Motor neuron (in vitro differentiated cells): Measurements from ENCODE around the gene SMC3. TPM values are rescaled to one million over a fixed set of nuclear protein-coding genes. Genes with fewer than 3 reads are reported as not detected.

ENCODE experiments used
- ATAC-seq, 8 experiments: fragments of 200-7000 bp; cut with Tn5 transposase; replicated peaks in 6 of 8; 2 replicates each; pipeline ENCODE4 v1.8.0; 2021; ENCODE audit warnings: mild to moderate bottlenecking in 8 of 8, moderate library complexity in 8 of 8
- H3K27ac ChIP-seq, 2 donors: fragments of 250-450 bp; sonication (Bioruptor Pico); 2 replicates each; pipeline ENCODE4 v1.9.0; 2021; ENCODE audit warnings: antibody characterized with exemption in 2 of 2, mild to moderate bottlenecking in 2 of 2, moderate library complexity in 1 of 2
- H3K4me1 ChIP-seq, 2 donors: fragments of 250-450 bp; sonication (Bioruptor Pico); replicated peaks in 1 of 2; 2 replicates each; pipeline ENCODE4 v1.6.1; 2021; ENCODE audit warnings: antibody characterized with exemption in 2 of 2, mild to moderate bottlenecking in 2 of 2, moderate library complexity in 1 of 2
- H3K4me3 ChIP-seq, 5 donors: fragments of 250-450 bp; sonication (Bioruptor Pico); 2 replicates each; pipeline ENCODE4 v1.9.0; 2021; ENCODE audit warnings: antibody characterized with exemption in 5 of 5, mild to moderate bottlenecking in 5 of 5, moderate library complexity in 4 of 5
- WGBS, 10 experiments: fragments of 450-650 bp; shearing (Covaris generic); methylation state at CpG; one replicate each; pipeline ENCODE4 v1.0.0; 2022; 5-methylcytosine and 5-hydroxymethylcytosine counted together
- in situ Hi-C, 9 experiments: fragments of 400-800 bp; cut with MboI; loops; one replicate each; pipeline ENCODE4 v1.15.0; 2021; ENCODE audit warnings: low sequenced_read_pairs in 9 of 9, low pct_unique_long_range_greater_than_20kb in 2 of 9; ENCODE audit not compliant: unreplicated experiment in 9 of 9
- total RNA-seq, 8 experiments: library from RNA; unstranded; fragments of 300-600 nt; gene quantifications; 2 replicates each; pipeline versions ENCODE4 v1.2.3 to v1.2.4, GENCODE V29; 2022

Gene SMC3
- total RNA-seq, 8 experiments from 2014 or later: 15.2 to 92.6 (median 46.6) TPM

- 0 to 100% (median 4%) methylated on average over 2 to 16 of the region's 31 CpGs; no CpG with 5 or more reads in 1 of the 10 experiments for WGBS, 10 experiments
- Histone ChIP-seq H3K4me1 (peaks cover 49 to 57% of the 10 kb centered on the region in 2 donors), H3K4me3 (peak overlapping the region; percentile 57 to 84 (median 72)), H3K27ac (peak overlapping the region; percentile 49 to 72)
- no peak for ATAC-seq
- in situ Hi-C loops: no loop called here
Observed at GRCh38 chr10:110644598-110645462, 77.3 kb downstream of the SMC3 start.

GRCh38 chr10:110646417-110647135 is 79.1 kb downstream of the SMC3 start:
- 7 to 72% (median 60%) methylated on average over 1 to 12 of the region's 13 CpGs for WGBS, 10 experiments
- ATAC-seq: peak in 2 of 8 experiments; percentile 23 to 29
- in situ Hi-C loops: no loop called here
- Histone ChIP-seq H3K4me1 (peaks cover 53 to 62% of the 10 kb centered on the region in 2 donors), H3K4me3 (peak overlapping the region; percentile 24 to 84 (median 72)), H3K27ac (peak overlapping the region in 1 of 2 donors; percentile 71)

GRCh38 chr10:110647136-110647430 is 79.6 kb downstream of the SMC3 start:
- peak overlapping the region in 4 of 5 donors; percentile 70 to 84 (median 74) for H3K4me3 ChIP-seq
- in situ Hi-C loops: no loop called here
- 46 to 100% (median 75%) methylated on average over 1 to 3 of the region's 3 CpGs for WGBS, 10 experiments

GRCh38 chr10:110648692-110649346 is 81.3 kb downstream of the SMC3 start:
- Histone ChIP-seq H3K4me3 (no peak overlapping the region), H3K4me1 (peaks cover 37 to 52% of the 10 kb centered on the region in 2 donors), H3K27ac (no peak overlapping the region)
- in situ Hi-C loops: no loop called here
- ATAC-seq: no peak
- 53 to 100% (median 86%) methylated on average over 1 to 3 of the region's 3 CpGs; no CpG with 5 or more reads in 1 of the 10 experiments for WGBS, 10 experiments

More at GRCh38 chr10:110647136-110647430, 79.6 kb downstream of the SMC3 start:
- no peak for ATAC-seq
- Histone ChIP-seq H3K27ac (no peak overlapping the region), H3K4me1 (peaks cover 50 to 62% of the 10 kb centered on the region in 2 donors)

- Histone ChIP-seq H3K4me1 (peaks cover 37 to 52% of the 10 kb centered on the region in 2 donors), H3K27ac (no peak overlapping the region), H3K4me3 (no peak overlapping the region)
- ATAC-seq: peak in 2 of 8 experiments; percentile 35 to 56
- 0 to 77% (median 39%) methylated on average over 1 to 6 of the region's 6 CpGs for WGBS, 10 experiments
- in situ Hi-C loops: no loop called here
Observed at GRCh38 chr10:110649347-110650264, 82.1 kb downstream of the SMC3 start.

GRCh38 chr10:110650265-110650668 is 82.8 kb downstream of the SMC3 start:
- no peak for ATAC-seq
- no peak overlapping the region for H3K4me3 ChIP-seq
- no peak overlapping the region for H3K27ac ChIP-seq
- in situ Hi-C loops: no loop called here
- H3K4me1 ChIP-seq: peaks cover 37 to 52% of the 10 kb centered on the region in 2 donors
- WGBS, 10 experiments: 57 to 100% (median 75%) methylated on average over 1 of the region's 1 CpG; no CpG with 5 or more reads in 6 of the 10 experiments

- Histone ChIP-seq H3K4me3 (no peak overlapping the region), H3K4me1 (peaks cover 36 to 52% of the 10 kb centered on the region in 2 donors), H3K27ac (no peak overlapping the region)
- ATAC-seq: peak; percentile 26 to 81 (median 76)
- 5 to 92% (median 36%) methylated on average over 2 to 9 of the region's 12 CpGs; no CpG with 5 or more reads in 1 of the 10 experiments for WGBS, 10 experiments
- in situ Hi-C loops: no loop called here
Observed at GRCh38 chr10:110651044-110651958, 83.8 kb downstream of the SMC3 start.

- no peak overlapping the region for H3K4me3 ChIP-seq
- no peak overlapping the region for H3K27ac ChIP-seq
- in situ Hi-C loops: no loop called here
- peaks cover 32 to 46% of the 10 kb centered on the region in 2 donors for H3K4me1 ChIP-seq
- WGBS, 10 experiments: 75 to 92% (median 86%) methylated on average over 3 to 6 of the region's 6 CpGs
- ATAC-seq: no peak
Observed at GRCh38 chr10:110652475-110653118, 85.1 kb downstream of the SMC3 start.

Other genes with a start within 250 kb of the SMC3 start
- 10 to 100 TPM in 2 of 8 experiments, 1 to 10 TPM in 6; 2.5 to 24.4 (median 4.1) TPM for gene DUSP5, start 69.8 kb upstream of the SMC3 start, total RNA-seq
- 10 to 100 TPM in 4 of 8 experiments, 1 to 10 TPM in 1, under 1 TPM in 3; 0.31 to 19.1 (median 8.8) TPM for gene RBM20, start 76.6 kb downstream of the SMC3 start, total RNA-seq